PC-3 (cell line): Measurements from ENCODE around the gene RIMBP2.

Experiments used
- CTCF ChIP-seq: fragments of 300-600 bp; sonication (generic); conservative IDR thresholded peaks from 2 replicates; pipeline ENCODE4 v1.5.1; 2017; ENCODE audit warnings: antibody characterized with exemption, low read depth, mild to moderate bottlenecking, low read length
- EZH2 ChIP-seq: fragments of 300-600 bp; sonication (generic); IDR thresholded peaks from one replicate; pipeline ENCODE4 v1.6.1; 2017; ENCODE audit warnings: antibody characterized with exemption, mild to moderate bottlenecking, low read length; ENCODE audit not compliant: unreplicated experiment
- EZH2phosphoT487 ChIP-seq: fragments of 300-600 bp; sonication (generic); IDR thresholded peaks from 2 replicates; pipeline ENCODE4 v1.6.1; 2018; ENCODE audit warnings: mild to moderate bottlenecking, antibody characterized with exemption, low read length, borderline replicate concordance

- TF ChIP-seq EZH2 (no peak), CTCF (no peak), EZH2phosphoT487 (no peak)
Observed at GRCh38 chr12:130620756-130621155, 95.3 kb downstream of the RIMBP2 start.
